ENCODE measurements around the gene CFAP20DC. TPM values are rescaled to one million over a fixed set of nuclear protein-coding genes. Genes with fewer than 3 reads are reported as not detected.
A peak's percentile ranks its signal among the peaks of the same experiment; 100 is the strongest.

CFAP20DC gene
- total RNA-seq, 1 donor from 2014 or later: 0.57 TPM

GRCh38 chr3:58994746-58995330 is 55.0 kb downstream of the CFAP20DC start:
- Histone ChIP-seq H3K36me3 (ENCODE audit: insufficient read depth, low read length) (no peaks in the 10 kb centered on the region), H4K20me1 (ENCODE audit: insufficient read depth, low read length) (no peaks in the 10 kb centered on the region), H3K27me3 (ENCODE audit: insufficient read depth, low read length) (no peaks in the 10 kb centered on the region), H3K9me3 (ENCODE audit: insufficient read depth, low read depth, low read length) (no peaks in the 10 kb centered on the region), H3K79me2 (ENCODE audit: insufficient read depth, low read length) (no peaks in the 10 kb centered on the region), H3K27ac (ENCODE audit: low read depth, low read length) (no peak overlapping the region), H3K4me1 (ENCODE audit: insufficient read depth, low read length) (peaks cover 17% of the 10 kb centered on the region), H3K4me2 (ENCODE audit: low read length) (peak overlapping the region; percentile 66), H2AFZ (ENCODE audit: low read depth, low read length) (peak overlapping the region; percentile 52), H3K9ac (ENCODE audit: low read length) (no peak overlapping the region), H3K4me3 (ENCODE audit: insufficient read depth, low read depth, low read length) (no peak overlapping the region)
- no peaks in the 10 kb centered on the region for H3K27me3 Mint-ChIP-seq (ENCODE audit: low read depth, unreplicated experiment)
- H3K27ac Mint-ChIP-seq (ENCODE audit: unreplicated experiment): no peak overlapping the region
- no peak for FAIRE-seq
- no peak overlapping the region for H3K4me3 Mint-ChIP-seq (ENCODE audit: unreplicated experiment)
- no peaks in the 10 kb centered on the region for H3K9me3 Mint-ChIP-seq (ENCODE audit: unreplicated experiment)
- TF ChIP-seq CTCF (IDR thresholded peaks at IDR 0.05; ENCODE audit: insufficient read depth, low read depth, low read length) (peak; percentile 92), EZH2 (IDR thresholded peaks at IDR 0.05; ENCODE audit: insufficient read depth, low read length) (no peak)
- H3K36me3 Mint-ChIP-seq (ENCODE audit: low read depth, unreplicated experiment): no peaks in the 10 kb centered on the region
- peak; percentile 52 for DNase-seq (ENCODE audit: low read depth)
- H3K4me1 Mint-ChIP-seq (ENCODE audit: low read depth, unreplicated experiment): peaks cover 13% of the 10 kb centered on the region

GRCh38 chr3:58993547-58993946 is 56.3 kb downstream of the CFAP20DC start:
- Histone ChIP-seq H3K9ac (ENCODE audit: low read length) (no peak overlapping the region), H3K27me3 (ENCODE audit: insufficient read depth, low read length) (no peaks in the 10 kb centered on the region), H3K4me1 (ENCODE audit: insufficient read depth, low read length) (peaks cover 20% of the 10 kb centered on the region), H3K79me2 (ENCODE audit: insufficient read depth, low read length) (no peaks in the 10 kb centered on the region), H3K4me3 (ENCODE audit: insufficient read depth, low read depth, low read length) (no peak overlapping the region), H3K36me3 (ENCODE audit: insufficient read depth, low read length) (no peaks in the 10 kb centered on the region), H3K9me3 (ENCODE audit: insufficient read depth, low read depth, low read length) (no peaks in the 10 kb centered on the region), H4K20me1 (ENCODE audit: insufficient read depth, low read length) (no peaks in the 10 kb centered on the region), H3K4me2 (ENCODE audit: low read length) (no peak overlapping the region), H3K27ac (ENCODE audit: low read depth, low read length) (no peak overlapping the region), H2AFZ (ENCODE audit: low read depth, low read length) (no peak overlapping the region)
- no peak overlapping the region for H3K4me3 Mint-ChIP-seq (ENCODE audit: unreplicated experiment)
- peaks cover 6% of the 10 kb centered on the region for H3K4me1 Mint-ChIP-seq (ENCODE audit: low read depth, unreplicated experiment)
- H3K27ac Mint-ChIP-seq (ENCODE audit: unreplicated experiment): no peak overlapping the region
- TF ChIP-seq EZH2 (IDR thresholded peaks at IDR 0.05; ENCODE audit: insufficient read depth, low read length) (no peak), CTCF (IDR thresholded peaks at IDR 0.05; ENCODE audit: insufficient read depth, low read depth, low read length) (no peak)
- FAIRE-seq: no peak
- no peaks in the 10 kb centered on the region for H3K27me3 Mint-ChIP-seq (ENCODE audit: low read depth, unreplicated experiment)
- DNase-seq (ENCODE audit: low read depth): no peak
- H3K36me3 Mint-ChIP-seq (ENCODE audit: low read depth, unreplicated experiment): no peaks in the 10 kb centered on the region
- H3K9me3 Mint-ChIP-seq (ENCODE audit: unreplicated experiment): no peaks in the 10 kb centered on the region

- Histone ChIP-seq H3K36me3 (ENCODE audit: insufficient read depth, low read length) (no peaks in the 10 kb centered on the region), H4K20me1 (ENCODE audit: insufficient read depth, low read length) (no peaks in the 10 kb centered on the region), H3K4me3 (ENCODE audit: insufficient read depth, low read depth, low read length) (no peak overlapping the region), H3K9me3 (ENCODE audit: insufficient read depth, low read depth, low read length) (no peaks in the 10 kb centered on the region), H3K27ac (ENCODE audit: low read depth, low read length) (no peak overlapping the region), H3K9ac (ENCODE audit: low read length) (no peak overlapping the region), H3K4me1 (ENCODE audit: insufficient read depth, low read length) (peaks cover 13% of the 10 kb centered on the region), H3K27me3 (ENCODE audit: insufficient read depth, low read length) (no peaks in the 10 kb centered on the region), H3K79me2 (ENCODE audit: insufficient read depth, low read length) (no peaks in the 10 kb centered on the region), H2AFZ (ENCODE audit: low read depth, low read length) (no peak overlapping the region), H3K4me2 (ENCODE audit: low read length) (no peak overlapping the region)
- TF ChIP-seq CTCF (IDR thresholded peaks at IDR 0.05; ENCODE audit: insufficient read depth, low read depth, low read length): no peak
- TF ChIP-seq EZH2 (IDR thresholded peaks at IDR 0.05; ENCODE audit: insufficient read depth, low read length): no peak
- no peaks in the 10 kb centered on the region for H3K9me3 Mint-ChIP-seq (ENCODE audit: unreplicated experiment)
- no peaks in the 10 kb centered on the region for H3K4me1 Mint-ChIP-seq (ENCODE audit: low read depth, unreplicated experiment)
- FAIRE-seq (no peak), DNase-seq (ENCODE audit: low read depth) (no peak)
- H3K36me3 Mint-ChIP-seq (ENCODE audit: low read depth, unreplicated experiment): no peaks in the 10 kb centered on the region
- H3K27ac Mint-ChIP-seq (ENCODE audit: unreplicated experiment): no peak overlapping the region
- no peak overlapping the region for H3K4me3 Mint-ChIP-seq (ENCODE audit: unreplicated experiment)
- H3K27me3 Mint-ChIP-seq (ENCODE audit: low read depth, unreplicated experiment): no peaks in the 10 kb centered on the region
Measured at GRCh38 chr3:58991623-58992022, 58.2 kb downstream of the CFAP20DC start.
